Erythroblast (primary cell): Measurements from ENCODE around the gene CHST9.
"Not testable (repeated sequence)": the region's sequence is repeated elsewhere in the genome, so short reads cannot be mapped to it uniquely, and the experiment has no call there.

Experiments used
- GATA1 ChIP-seq: IDR thresholded peaks from 2 replicates; pipeline ENCODE4 v1.6.1; 2011; ENCODE audit warnings: low read depth, mild to moderate bottlenecking, control low read depth, low read length, moderate library complexity
- POLR2A ChIP-seq: IDR thresholded peaks from 2 replicates; pipeline ENCODE4 v1.6.1; 2011; ENCODE audit warnings: mild to moderate bottlenecking, low read length

DNA sequence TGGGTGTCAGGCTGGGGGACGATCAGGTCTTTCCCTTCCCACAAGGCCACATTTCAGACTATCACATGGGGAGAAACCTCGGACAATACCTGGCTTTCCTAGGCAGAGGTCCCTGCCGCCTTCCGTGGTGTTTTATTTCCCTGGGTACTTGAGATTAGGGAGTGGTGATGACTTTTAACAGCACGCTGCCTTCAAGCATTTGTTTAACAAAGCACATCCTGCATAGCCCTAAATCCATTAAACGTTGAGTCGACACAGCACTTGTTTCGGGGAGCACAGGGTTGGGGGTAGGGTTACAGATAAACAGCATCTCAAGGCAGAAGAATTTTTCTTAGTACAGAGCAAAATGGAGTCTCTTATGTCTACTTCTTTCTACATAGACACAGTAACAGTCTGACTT lies 257.3 kb downstream of the CHST9 start:
- TF ChIP-seq POLR2A, GATA1: not testable (repeated sequence)
